OCI-LY7 (cell line): ENCODE results near the gene RASGRP3. TPM values are rescaled to one million over a fixed set of nuclear protein-coding genes. Genes with fewer than 3 reads are reported as not detected.

ENCODE experiments used
- BruUV-seq: library from RNA; stranded (reverse); fragments of 400-500 nt; replicated peaks from 2 replicates; lab custom pipeline; 2021; lab: Mats Ljungman, UMichigan
- CTCF ChIA-PET: fragments of 300-600 bp; sonication (Branson Sonifier 250); formaldehyde crosslinking; loops from one replicate; lab custom pipeline; 2022; ENCODE audit warnings: antibody characterized with exemption; ENCODE audit not compliant: unreplicated experiment; lab: Charles Lee
- POLR2A ChIA-PET: fragments of 300-600 bp; sonication (Branson Sonifier 250); formaldehyde crosslinking; loops from one replicate; lab custom pipeline; 2022; ENCODE audit warnings: antibody characterized with exemption; lab: Charles Lee
- DNase-seq: peaks from one replicate; pipeline ENCODE4 v3.0.0-alpha.2; 2015; ENCODE audit warnings: low spot score
- H2AFZ ChIP-seq: fragments of 200-600 bp; sonication (generic), shearing (Covaris generic); 2 replicates; pipeline ENCODE4 v1.6.1; 2014; ENCODE audit warnings: mild to moderate bottlenecking, antibody characterized with exemption, low read length, moderate library complexity
- H3K27ac ChIP-seq: fragments of 200-600 bp; sonication (generic); 2 replicates; pipeline ENCODE4 v1.5.1; 2014; ENCODE audit warnings: mixed run types, low read depth, mild to moderate bottlenecking, moderate library complexity, low read length, inconsistent platforms; ENCODE audit not compliant: poor library complexity, severe bottlenecking
- H3K36me3 ChIP-seq: fragments of 200-600 bp; sonication (generic); 2 replicates; pipeline ENCODE4 v1.6.1; 2014; ENCODE audit warnings: mild to moderate bottlenecking, antibody characterized with exemption, low read length, moderate library complexity, mixed read lengths; ENCODE audit not compliant: insufficient read depth
- H3K4me1 ChIP-seq: fragments of 200-600 bp; sonication (generic); 2 replicates; pipeline ENCODE4 v1.5.1; 2014; ENCODE audit warnings: mild to moderate bottlenecking, low read length; ENCODE audit not compliant: insufficient read depth, poor library complexity, severe bottlenecking
- H3K4me2 ChIP-seq: fragments of 200-600 bp; sonication (generic); 2 replicates; pipeline ENCODE4 v1.6.1; 2014; ENCODE audit warnings: mild to moderate bottlenecking, low read length
- H3K4me3 ChIP-seq: fragments of 200-600 bp; sonication (generic); 2 replicates; pipeline ENCODE4 v1.5.1; 2014; ENCODE audit warnings: mild to moderate bottlenecking, low read depth, low read length; ENCODE audit not compliant: poor library complexity, severe bottlenecking
- H3K79me2 ChIP-seq: fragments of 200-600 bp; sonication (generic); 2 replicates; pipeline ENCODE4 v1.6.1; 2016; ENCODE audit warnings: low read depth, mild to moderate bottlenecking, low read length, moderate library complexity, mixed read lengths; ENCODE audit not compliant: insufficient read depth
- H3K9me2 ChIP-seq: fragments of 200-600 bp; sonication (generic); 2 replicates; pipeline ENCODE4 v1.6.1; 2016; ENCODE audit warnings: mild to moderate bottlenecking, low read length, mixed read lengths; ENCODE audit not compliant: insufficient read depth
- H3K9me3 ChIP-seq: fragments of 200-600 bp; sonication (generic); 2 replicates; pipeline ENCODE4 v1.6.1; 2014; ENCODE audit warnings: mild to moderate bottlenecking, mixed run types, low read length, mixed read lengths
- H4K20me1 ChIP-seq: fragments of 200-600 bp; sonication (generic); 2 replicates; pipeline ENCODE4 v1.6.1; 2014; ENCODE audit warnings: mild to moderate bottlenecking, antibody characterized with exemption, low read length, moderate library complexity, mixed read lengths; ENCODE audit not compliant: insufficient read depth
- CTCF ChIP-seq: fragments of 200-600 bp; sonication (generic); conservative IDR thresholded peaks from 2 replicates; pipeline ENCODE4 v1.5.1; 2014; ENCODE audit warnings: mild to moderate bottlenecking, antibody characterized with exemption, low read length, moderate library complexity, mixed read lengths
- EZH2phosphoT487 ChIP-seq: fragments of 200-600 bp; sonication (generic); IDR thresholded peaks from 2 replicates; pipeline ENCODE4 v1.6.1; 2018; ENCODE audit warnings: low read depth, borderline replicate concordance, mild to moderate bottlenecking, mixed run types, antibody characterized with exemption, low read length, moderate library complexity, mixed read lengths
- intact Hi-C: fragments of 100-400 bp; cut with micrococcal nuclease; formaldehyde crosslinking; loops from one replicate; pipeline ENCODE4 v1.10.0; 2022; ENCODE audit not compliant: unreplicated experiment
- total RNA-seq, 2 experiments: library from RNA; depleted of rRNA in 1 of 2; stranded (reverse); fragments of >200 nt in 1 of 2; shearing (Covaris generic) in 1 of 2; gene quantifications; 2 replicates each; pipeline ENCODE4 v1.2.3, GENCODE V29; 2014 to 2022

Gene RASGRP3
- total RNA-seq, 2 experiments from 2014 or later = 5.1 to 8.7 TPM

GRCh38 chr2:33484042-33484621 is 7.7 kb downstream of the RASGRP3 start:
- H3K9me2 ChIP-seq = no peaks in the 10 kb centered on the region
- BruUV-seq = no TSS peak
- POLR2A ChIA-PET = no interaction called here
- peaks cover 19% of the 10 kb centered on the region for H3K9me3 ChIP-seq
- no peak overlapping the region for H3K4me3 ChIP-seq
- intact Hi-C loops = no loop called here
- H4K20me1 ChIP-seq = no peaks in the 10 kb centered on the region
- H3K27ac ChIP-seq = no peak overlapping the region
- no peaks in the 10 kb centered on the region for H3K79me2 ChIP-seq
- peaks cover 6% of the 10 kb centered on the region for H3K4me1 ChIP-seq
- H3K36me3 ChIP-seq = no peaks in the 10 kb centered on the region
- CTCF ChIA-PET = no interaction called here
- no peak overlapping the region for H2AFZ ChIP-seq
- DNase-seq = no peak
- no peak overlapping the region for H3K4me2 ChIP-seq
- TF ChIP-seq EZH2phosphoT487 = no peak
- TF ChIP-seq CTCF = no peak

GRCh38 chr2:33485051-33485450 is 8.6 kb downstream of the RASGRP3 start:
- Histone ChIP-seq H3K4me2 (no peak overlapping the region), H3K36me3 (no peaks in the 10 kb centered on the region)
- DNase-seq = no peak

More at GRCh38 chr2:33485051-33485450, 8.6 kb downstream of the RASGRP3 start:
- Histone ChIP-seq H4K20me1 (no peaks in the 10 kb centered on the region), H3K4me3 (no peak overlapping the region), H3K9me3 (peaks cover 19% of the 10 kb centered on the region), H2AFZ (no peak overlapping the region), H3K4me1 (no peaks in the 10 kb centered on the region), H3K27ac (no peak overlapping the region), H3K9me2 (no peaks in the 10 kb centered on the region), H3K79me2 (no peaks in the 10 kb centered on the region)
- ChIA-PET POLR2A (no interaction called here), CTCF (no interaction called here)
- TF ChIP-seq CTCF = no peak
- TF ChIP-seq EZH2phosphoT487 = no peak
- intact Hi-C loops = no loop called here
- no TSS peak for BruUV-seq
